Hepatic stellate cell (primary cell): Measurements from ENCODE around the gene NTN5.
"Not testable (repeated sequence)": the region's sequence is repeated elsewhere in the genome, so short reads cannot be mapped to it uniquely, and the experiment has no call there.

ENCODE experiments used
- DNase-seq: peaks from one replicate; pipeline ENCODE4 v3.0.0; 2011; ENCODE audit warnings: low spot score

The NTN5 gene

DNA sequence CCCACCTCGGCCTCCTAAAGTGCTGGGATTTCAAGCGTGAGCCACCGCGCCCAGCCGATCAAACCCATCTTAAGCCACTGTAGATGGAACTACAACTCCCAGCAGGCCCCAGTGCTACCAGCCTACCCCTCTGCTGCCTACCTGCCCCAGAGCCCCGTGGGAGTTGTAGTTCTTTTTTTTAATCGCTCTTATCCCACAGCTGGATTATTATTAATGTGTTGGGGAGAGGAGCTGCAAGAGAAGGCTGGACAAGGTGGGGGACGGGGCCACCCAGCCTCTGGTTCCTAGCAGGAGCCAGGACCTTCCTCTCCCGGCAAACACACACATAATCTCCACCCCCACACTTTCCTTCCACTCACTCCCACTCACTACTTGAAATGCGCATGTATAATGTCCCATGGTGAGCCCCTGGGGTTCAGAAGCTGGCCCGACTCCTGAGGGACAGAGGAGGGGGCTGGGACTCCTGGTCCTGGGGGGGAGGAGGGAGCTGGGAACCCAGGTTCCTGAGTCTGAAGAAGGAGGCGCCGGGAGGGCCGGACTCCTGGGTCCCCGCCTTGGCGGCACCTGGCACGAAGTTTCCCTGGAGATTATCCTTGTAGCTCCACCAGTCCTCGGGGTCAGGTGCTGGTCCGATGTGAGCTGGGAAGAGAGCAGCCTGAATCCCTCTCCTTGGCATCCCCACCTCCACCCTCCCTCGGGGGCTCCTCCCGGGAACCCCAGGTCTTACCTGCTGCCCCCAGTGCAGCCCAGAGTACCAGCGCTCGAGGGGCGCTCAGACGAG, 27.8 kb downstream of the NTN5 start:
- peak; percentile 72 for DNase-seq

DNA sequence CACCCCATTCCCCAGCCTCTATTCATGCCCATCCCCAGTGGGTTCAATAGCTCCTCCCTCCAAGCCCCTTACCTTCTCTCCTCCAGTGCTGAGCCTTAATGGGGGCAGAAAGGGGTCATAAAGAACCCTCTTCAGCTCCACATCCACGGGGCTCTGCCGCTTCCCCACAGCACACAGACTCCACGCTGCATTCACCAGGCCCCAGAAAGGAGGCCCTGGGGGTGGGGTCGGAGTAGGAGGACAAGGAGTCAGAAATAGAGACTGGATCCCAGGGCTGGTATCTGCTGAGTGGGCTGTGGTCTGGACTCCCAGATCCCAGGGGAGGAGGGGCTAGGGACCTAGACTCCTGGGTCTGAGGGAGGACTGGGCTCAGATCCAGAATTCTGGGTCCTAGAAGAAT, 28.5 kb downstream of the NTN5 start:
- no peak for DNase-seq

DNA sequence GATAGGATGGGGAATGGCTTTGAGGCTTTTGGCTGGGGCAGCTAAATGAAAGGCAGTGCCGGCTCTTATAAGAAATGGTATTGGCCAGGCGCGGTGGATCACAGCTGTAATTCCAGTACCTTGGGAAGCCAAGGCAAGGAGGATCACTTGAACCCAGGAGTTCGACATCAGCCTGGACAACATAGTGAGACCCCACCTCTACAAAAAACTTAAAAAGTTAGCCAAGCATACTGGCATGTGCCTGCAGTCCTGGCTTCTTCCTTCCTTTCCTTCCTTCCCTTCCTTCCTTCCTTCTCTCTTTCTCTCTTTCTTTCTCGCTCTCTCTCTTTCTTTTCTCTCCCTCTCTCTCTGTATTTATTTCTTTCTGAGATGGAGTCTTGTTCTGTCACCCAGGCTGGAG, 30.0 kb downstream of the NTN5 start:
- no peak for DNase-seq

- no peak for DNase-seq
These were observed 31.0 kb downstream of the NTN5 start for GRCh38 chr19:48641850-48642249.

DNA sequence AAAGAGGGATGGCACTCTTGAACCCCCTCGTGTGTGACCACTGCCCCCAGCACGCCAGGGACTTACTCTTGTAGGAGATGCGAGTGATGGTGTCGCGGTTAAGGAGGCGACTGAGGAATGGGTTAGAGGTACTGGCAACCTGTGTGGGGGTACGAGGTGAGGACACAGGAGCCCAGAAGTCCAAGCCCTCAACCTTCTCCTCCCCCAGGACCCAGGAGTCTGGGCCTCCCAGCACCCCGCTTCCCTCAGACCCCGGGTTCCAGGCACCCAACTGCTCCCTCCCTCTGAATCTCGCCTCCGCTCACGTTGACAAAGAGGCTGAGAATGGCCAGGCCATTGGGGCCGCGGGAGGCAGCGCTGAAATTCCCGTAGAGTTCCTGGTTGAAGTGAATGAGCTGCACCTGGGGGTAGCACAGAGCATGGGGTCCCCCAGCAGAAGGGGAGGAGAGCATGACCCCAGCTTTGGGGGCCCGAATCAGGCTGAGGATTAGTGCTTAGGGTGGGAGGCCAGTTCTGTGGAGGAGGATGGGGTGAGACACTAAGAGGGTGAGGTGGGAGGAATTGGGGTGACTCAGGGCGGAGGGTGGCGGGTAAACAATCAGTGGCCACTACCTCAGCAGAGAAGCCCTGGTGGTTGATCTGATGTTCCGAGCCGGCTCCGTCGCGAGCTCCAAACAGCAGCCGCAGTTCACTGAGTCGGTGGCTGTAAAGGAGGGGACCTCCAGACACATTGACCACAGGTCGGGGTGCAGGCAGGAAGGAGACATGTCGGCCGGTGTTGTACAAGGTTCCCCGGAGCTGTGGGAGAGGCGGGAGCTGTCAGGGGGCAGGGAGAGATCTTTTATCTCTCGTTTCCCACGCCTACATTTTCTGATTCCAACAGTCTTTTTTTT, 33.1 kb downstream of the NTN5 start:
- no peak for DNase-seq

GRCh38 chr19:48638831-48639381, 33.9 kb downstream of the NTN5 start:
- no peak for DNase-seq

GRCh38 chr19:48637948-48638830, 34.6 kb downstream of the NTN5 start:
- peak; percentile 94 for DNase-seq

- DNase-seq, result peak; percentile 99
These were observed 35.3 kb downstream of the NTN5 start for GRCh38 chr19:48637449-48637947.

- DNase-seq, result peak; percentile 69
These were observed 35.9 kb downstream of the NTN5 start, which contains the start of gene DBP for GRCh38 chr19:48636859-48637448. DBP (minus strand) TSS chr19:48637379; CDS start chr19:48636994, 385 bp downstream.

- no peak for DNase-seq
These were observed 36.6 kb downstream of the NTN5 start for GRCh38 chr19:48635966-48636858.

GRCh38 chr19:48635263-48635965, 37.4 kb downstream of the NTN5 start:
- peak; percentile 70 for DNase-seq

DNA sequence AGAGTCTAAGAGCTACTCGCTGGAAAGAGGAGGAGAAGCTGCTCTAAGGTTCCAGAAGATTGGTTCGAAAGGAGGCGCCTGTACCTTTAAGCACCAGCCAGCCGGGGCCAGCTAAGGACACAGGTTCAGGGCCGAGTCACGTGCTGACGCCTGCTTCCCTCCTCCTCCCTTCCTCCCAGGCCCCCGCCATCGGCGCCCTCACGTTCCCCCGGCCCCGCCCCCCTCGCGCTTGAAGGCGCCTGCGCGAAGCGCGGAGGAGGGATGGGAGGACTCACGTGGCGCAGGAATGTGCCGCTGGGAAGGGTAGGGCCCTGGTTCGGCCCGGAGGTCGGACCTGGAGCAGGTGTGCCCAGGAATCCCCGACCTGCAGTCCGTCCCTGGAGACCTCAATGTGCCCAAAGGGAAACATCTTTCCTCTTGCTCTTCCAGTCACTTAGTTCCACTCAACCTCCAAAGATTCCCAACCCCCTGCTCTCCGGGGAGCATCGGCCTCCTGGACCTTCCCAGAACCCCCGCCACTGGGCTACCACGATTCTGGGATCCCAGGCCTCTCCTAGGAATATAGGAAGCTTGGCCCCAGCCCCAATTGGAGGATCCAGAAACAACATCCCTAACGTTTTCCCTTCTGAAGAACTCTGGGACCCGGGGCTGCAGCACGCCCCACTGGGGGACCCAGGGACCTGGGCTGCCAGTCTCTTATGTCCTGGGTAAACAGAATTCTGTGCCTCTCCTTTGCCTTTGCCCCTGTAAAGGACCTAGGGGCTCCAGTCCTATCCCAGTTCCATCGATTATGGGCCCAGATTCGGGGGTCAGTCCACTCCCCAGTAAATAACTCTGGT, 38.2 kb downstream of the NTN5 start:
- DNase-seq, result peak; percentile 93

GRCh38 chr19:48634036-48634342, 38.8 kb downstream of the NTN5 start:
- DNase-seq, result no peak

GRCh38 chr19:48633148-48634035, 39.4 kb downstream of the NTN5 start:
- no peak for DNase-seq

GRCh38 chr19:48632692-48633147, 40.1 kb downstream of the NTN5 start:
- DNase-seq, result no peak

GRCh38 chr19:48632286-48632685, 40.5 kb downstream of the NTN5 start:
- not testable (repeated sequence) for DNase-seq

DNA sequence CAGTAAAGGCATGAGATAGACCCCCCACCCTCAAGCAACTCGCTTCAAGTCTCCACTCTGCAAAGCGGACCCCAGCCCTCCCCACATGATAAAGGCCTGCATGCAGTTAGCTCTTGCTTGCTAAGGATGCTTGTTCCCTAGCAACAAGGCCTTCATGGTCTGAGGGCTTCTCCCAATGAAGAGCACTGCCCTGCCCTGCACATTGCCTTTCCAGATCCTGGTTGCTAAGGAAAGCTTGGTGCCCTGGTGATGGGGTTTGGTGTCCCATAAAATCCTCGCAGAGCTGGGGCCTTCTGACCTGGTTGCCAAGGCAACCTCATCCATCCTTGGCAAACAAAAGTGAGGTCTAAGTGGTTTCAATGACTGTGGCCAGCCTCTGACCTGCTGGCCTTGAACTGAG, 41.6 kb downstream of the NTN5 start:
- no peak for DNase-seq
